Activated CD8-positive, alpha-beta memory T cell treated with anti-CD3 and anti-CD28 coated beads, Interleukin-2, amount 50 U/mL, for 24 hours (primary cell): ENCODE measurements around the gene SGTB.

Experiments
- DNase-seq: peaks from one replicate; pipeline ENCODE4 v3.0.0-alpha.2; 2020; ENCODE audit errors: extremely low read depth

The SGTB gene

GRCh38 chr5:65721720-65722574 is at the start of gene SGTB, which contains the start of gene NLN:
TSS of gene SGTB (minus strand) at chr5:65722109. CDS start at chr5:65720807, 1,302 bp downstream.
TSS of gene NLN (plus strand) at chr5:65722205. CDS start at chr5:65722374, 169 bp downstream.
- peak; percentile 39 for DNase-seq

- DNase-seq: no peak
Observed at GRCh38 chr5:65771266-65771665, 49.4 kb upstream of the SGTB start.

- DNase-seq: no peak
Observed at GRCh38 chr5:65769539-65769938, 47.6 kb upstream of the SGTB start.

- no peak for DNase-seq
Observed at GRCh38 chr5:65768723-65769346, 46.9 kb upstream of the SGTB start.

- DNase-seq: no peak
Observed at GRCh38 chr5:65767565-65767964, 45.7 kb upstream of the SGTB start.

GRCh38 chr5:65766781-65767180 is 44.9 kb upstream of the SGTB start:
- no peak for DNase-seq

GRCh38 chr5:65766175-65766574 is 44.3 kb upstream of the SGTB start:
- no peak for DNase-seq

GRCh38 chr5:65765582-65765981 is 43.7 kb upstream of the SGTB start:
- no peak for DNase-seq

- DNase-seq: no peak
Observed at GRCh38 chr5:65762234-65762633, 40.3 kb upstream of the SGTB start.

- no peak for DNase-seq
Observed at GRCh38 chr5:65760504-65761275, 38.8 kb upstream of the SGTB start.

GRCh38 chr5:65758546-65759144 is 36.7 kb upstream of the SGTB start:
- DNase-seq: no peak

GRCh38 chr5:65753189-65753588 is 31.3 kb upstream of the SGTB start:
- no peak for DNase-seq

GRCh38 chr5:65750938-65751337 is 29.0 kb upstream of the SGTB start:
- DNase-seq: no peak

GRCh38 chr5:65749956-65750355 is 28.0 kb upstream of the SGTB start:
- no peak for DNase-seq

- DNase-seq: no peak
Observed at GRCh38 chr5:65749221-65749844, 27.4 kb upstream of the SGTB start.

- DNase-seq: no peak
Observed at GRCh38 chr5:65742565-65743231, 20.8 kb upstream of the SGTB start.

GRCh38 chr5:65739162-65739561 is 17.3 kb upstream of the SGTB start:
- DNase-seq: no peak

- no peak for DNase-seq
Observed at GRCh38 chr5:65738305-65738704, 16.4 kb upstream of the SGTB start.

GRCh38 chr5:65737842-65738241 is 15.9 kb upstream of the SGTB start:
- DNase-seq: no peak

GRCh38 chr5:65736011-65736410 is 14.1 kb upstream of the SGTB start:
- no peak for DNase-seq

- no peak for DNase-seq
Observed at GRCh38 chr5:65734921-65735320, 13.0 kb upstream of the SGTB start.
